ENCODE results near the gene ETHE1.
A peak's percentile ranks its signal among the peaks of the same experiment; 100 is the strongest.
"Not testable (repeated sequence)": the region's sequence is repeated elsewhere in the genome, so short reads cannot be mapped to it uniquely, and the experiment has no call there.

ETHE1 gene

GRCh38 chr19:43523696-43524095, 3.3 kb downstream of the ETHE1 start:
- not testable (repeated sequence) for DNase-seq (ENCODE audit: low read depth)

- DNase-seq (ENCODE audit: low read depth), result no peak
Observed at GRCh38 chr19:43522929-43523328, 4.1 kb downstream of the ETHE1 start.

GRCh38 chr19:43519436-43520088, 7.4 kb downstream of the ETHE1 start:
- peak; percentile 76 for DNase-seq (ENCODE audit: low read depth)

DNA sequence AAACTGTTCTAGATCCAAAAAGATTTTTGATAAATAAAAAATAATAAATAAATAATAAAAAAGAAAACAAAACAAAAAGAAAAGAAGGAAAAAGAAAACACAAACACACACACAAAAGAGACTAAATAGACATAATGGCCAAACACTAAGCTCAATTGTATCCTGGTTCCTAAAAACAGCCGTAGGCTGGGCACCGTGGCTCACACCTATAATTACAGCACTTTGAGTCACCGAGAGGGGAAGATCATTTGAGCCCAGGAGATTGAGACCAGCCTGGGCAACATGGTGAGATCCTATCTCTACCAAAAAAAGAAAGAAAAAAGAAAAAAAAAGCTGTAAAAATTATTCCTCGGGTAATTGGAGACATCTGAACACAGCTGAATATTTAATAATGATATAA, 8.9 kb downstream of the ETHE1 start:
- DNase-seq (ENCODE audit: low read depth), result no peak

GRCh38 chr19:43512399-43512798, 14.6 kb downstream of the ETHE1 start:
- DNase-seq (ENCODE audit: low read depth), result not testable (repeated sequence)

GRCh38 chr19:43511324-43511723, 15.7 kb downstream of the ETHE1 start:
- DNase-seq (ENCODE audit: low read depth), result no peak

DNA sequence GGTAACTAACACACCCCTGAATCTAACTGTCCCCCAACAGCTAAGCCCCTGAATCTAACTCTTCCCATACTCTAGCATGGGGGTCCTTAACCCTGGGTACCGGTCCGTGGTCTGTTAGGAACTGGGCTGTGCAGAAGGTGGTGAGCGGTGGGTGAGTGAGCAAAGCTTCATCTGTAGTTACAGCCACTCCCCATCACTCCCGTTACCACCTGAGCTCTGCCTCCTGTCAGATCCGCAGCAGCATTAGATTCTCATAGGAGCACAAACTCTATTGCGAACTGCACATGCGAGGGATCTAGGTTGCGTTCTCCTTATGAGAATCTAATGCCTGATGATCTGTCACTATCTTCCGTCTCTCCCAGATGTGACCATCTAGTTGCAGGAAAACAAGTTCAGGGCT, 16.3 kb downstream of the ETHE1 start:
- DNase-seq (ENCODE audit: low read depth), result no peak

GRCh38 chr19:43507880-43508279, 19.1 kb downstream of the ETHE1 start:
- DNase-seq (ENCODE audit: low read depth), result no peak

GRCh38 chr19:43506629-43507028, 20.4 kb downstream of the ETHE1 start:
- no peak for DNase-seq (ENCODE audit: low read depth)

- DNase-seq (ENCODE audit: low read depth), result no peak
Observed at GRCh38 chr19:43505941-43506340, 21.1 kb downstream of the ETHE1 start.

- no peak for DNase-seq (ENCODE audit: low read depth)
Observed at GRCh38 chr19:43505186-43505456, 21.9 kb downstream of the ETHE1 start.

- DNase-seq (ENCODE audit: low read depth), result peak; percentile 40
Observed at GRCh38 chr19:43504426-43505185, 22.4 kb downstream of the ETHE1 start, which contains the start of gene PHLDB3. PHLDB3 (minus strand) TSS chr19:43504746; CDS start chr19:43504118, 628 bp downstream.

DNA sequence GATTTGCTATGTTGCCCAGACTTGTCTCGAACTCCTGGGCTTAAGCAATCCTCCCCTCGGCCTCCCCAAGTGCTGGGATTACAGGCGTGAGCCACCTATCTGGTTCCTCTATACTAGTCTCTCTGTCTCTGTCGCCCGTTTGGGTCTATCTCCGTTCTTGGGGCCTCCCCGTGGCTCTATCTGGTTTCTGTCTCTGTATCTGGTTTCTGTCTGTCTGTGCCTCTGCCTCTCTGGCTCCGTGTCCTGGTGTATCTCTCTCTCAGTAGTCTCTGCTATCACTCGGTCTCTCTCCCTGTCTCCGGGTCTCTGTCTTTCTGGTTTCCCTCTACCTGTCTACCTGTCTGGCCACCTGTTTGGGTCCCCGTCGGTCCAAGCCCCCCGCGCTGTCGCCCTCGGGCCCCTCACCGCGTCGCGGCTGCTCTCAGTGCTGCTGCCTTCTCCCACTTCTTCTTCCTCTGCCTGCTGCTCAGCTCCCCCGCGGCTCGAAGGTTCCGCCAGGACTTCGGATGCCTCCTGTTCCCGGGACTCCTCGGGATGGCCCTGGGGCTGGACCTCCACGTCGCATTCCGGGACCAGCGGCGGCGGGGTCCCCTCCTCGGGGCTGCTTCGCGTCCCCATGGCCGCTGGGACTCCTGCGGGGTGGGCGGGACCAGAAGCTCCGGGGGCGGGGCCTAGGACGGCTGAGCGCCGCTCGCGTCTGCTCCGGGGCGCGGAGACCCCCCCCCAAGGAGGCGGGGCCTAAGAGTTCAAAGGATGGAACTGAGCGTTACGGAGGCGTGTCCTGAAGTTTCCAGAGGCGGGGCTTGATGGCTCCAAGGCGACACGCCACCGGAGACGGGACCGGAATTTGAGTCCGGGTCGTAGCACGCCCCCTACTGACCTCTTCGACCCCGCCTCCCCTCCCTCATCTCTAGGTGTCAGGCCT, 23.2 kb downstream of the ETHE1 start:
- peak; percentile 99 for DNase-seq (ENCODE audit: low read depth)

DNA sequence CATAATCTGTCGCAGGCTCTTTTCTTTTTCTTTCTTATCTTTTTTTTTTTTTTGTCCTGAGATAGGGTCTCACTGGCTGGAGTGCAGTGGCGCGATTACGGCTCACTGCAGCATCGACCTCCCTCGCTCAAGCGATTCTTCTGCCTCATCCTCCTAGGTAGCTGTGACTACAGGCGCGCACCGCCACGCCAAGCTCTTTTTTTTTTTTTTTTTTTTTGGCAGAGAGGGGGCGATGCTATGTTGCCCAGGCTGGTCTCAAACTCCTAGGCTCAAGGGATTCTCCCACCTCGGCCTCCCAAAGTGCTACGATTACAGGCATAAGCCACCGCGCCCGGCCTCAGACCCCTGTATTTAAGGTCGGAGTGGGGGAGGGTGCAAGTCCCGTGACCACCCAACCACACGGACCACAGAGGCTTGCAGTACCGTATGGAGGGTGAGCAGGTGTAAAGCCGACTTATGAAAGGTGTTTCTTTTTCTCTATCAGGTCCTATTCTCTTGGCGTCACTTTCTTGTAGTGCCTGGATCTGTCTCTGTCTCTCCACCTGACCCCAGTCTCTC, 24.5 kb downstream of the ETHE1 start:
- no peak for DNase-seq (ENCODE audit: low read depth)

DNA sequence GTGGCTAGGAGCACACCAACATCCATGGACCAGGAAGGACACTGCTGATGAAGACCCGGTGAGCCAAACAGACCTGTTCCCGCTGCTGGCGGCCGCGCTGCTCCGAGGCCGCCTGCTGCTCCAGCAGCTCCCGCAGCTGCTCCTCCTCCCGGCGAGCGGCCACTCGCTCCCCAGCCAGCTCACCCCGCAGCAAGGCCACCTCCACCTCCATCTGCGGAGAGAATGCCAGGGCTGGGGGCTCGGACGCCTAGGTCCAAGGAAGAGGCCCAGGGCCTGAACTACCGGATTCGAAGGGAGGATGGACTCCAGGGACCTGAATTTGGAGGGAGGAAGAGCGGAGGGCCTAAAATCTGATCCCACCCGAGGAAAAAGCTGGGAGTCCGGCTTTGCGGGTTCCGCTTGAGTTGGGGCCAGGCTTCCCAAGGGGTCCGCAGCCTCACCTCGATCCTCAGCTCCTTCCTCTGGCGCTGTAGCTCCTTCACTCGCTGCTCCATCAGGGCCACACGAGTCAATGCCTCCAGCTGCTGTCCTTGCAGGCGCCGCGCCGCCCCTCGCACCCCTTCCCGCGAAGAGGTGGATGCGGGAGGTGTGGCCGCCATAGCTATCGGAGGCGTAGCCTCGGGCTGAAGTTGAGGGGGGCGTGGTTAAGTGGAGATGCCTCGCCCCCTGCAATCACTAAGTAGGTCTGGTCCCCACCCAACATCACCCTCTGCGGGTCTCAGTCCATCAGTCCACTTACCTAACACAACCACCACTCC, 25.2 kb downstream of the ETHE1 start:
- DNase-seq (ENCODE audit: low read depth), result no peak

- DNase-seq (ENCODE audit: low read depth), result no peak
Observed at GRCh38 chr19:43499042-43499441, 28.0 kb downstream of the ETHE1 start.

DNA sequence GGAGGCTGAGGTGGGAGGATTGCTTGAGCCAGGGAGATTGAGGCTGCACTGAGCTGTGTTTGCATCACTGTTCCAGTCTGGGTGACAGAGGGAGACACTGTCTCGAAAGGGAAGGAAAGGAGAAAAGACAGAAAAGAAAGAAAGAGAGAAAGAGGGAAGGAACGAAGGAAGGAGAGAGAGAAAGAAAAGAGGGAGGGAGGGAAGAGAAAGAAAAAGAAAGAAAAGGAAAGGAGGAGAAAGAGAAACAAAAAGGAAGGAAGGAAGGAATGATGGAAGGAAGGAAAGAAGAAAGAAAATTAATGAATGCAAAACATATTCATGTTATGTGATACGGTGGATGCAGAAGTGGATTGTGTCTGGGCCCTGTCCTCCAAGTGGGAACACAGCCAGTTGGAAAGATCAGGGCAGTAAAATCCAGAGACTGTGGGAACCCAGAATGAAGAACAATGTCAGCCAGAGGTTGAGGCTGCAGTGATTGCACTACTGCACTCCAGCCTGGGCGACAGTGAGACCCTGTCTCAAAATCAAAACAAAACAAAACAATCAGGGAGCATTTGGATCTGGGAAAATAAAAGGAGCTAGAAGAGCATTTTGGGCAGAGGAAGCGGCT, 28.7 kb downstream of the ETHE1 start:
- DNase-seq (ENCODE audit: low read depth), result no peak

DNA sequence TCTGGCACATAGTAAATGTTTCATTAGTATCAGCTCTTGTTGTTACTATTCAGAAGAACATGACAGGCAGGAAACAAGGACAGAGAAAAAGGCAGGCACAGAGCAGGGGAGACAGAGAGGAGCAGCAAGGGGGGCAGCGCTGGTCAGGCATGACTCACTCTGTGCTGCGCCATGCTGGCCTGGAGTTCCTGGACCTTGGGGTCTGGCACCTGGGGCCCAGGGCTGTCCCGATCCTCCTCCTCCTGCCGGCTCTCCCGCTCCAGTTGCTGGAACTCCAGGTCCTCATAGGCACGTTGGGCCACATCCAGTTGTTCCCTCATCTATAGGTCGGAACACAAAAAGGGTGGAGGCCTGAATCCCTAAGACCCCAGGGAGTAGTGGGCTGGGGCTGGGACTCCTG, 30.0 kb downstream of the ETHE1 start:
- no peak for DNase-seq (ENCODE audit: low read depth)

- no peak for DNase-seq (ENCODE audit: low read depth)
Observed at GRCh38 chr19:43495082-43495481, 31.9 kb downstream of the ETHE1 start.

GRCh38 chr19:43490759-43491158, 36.2 kb downstream of the ETHE1 start:
- DNase-seq (ENCODE audit: low read depth), result no peak

GRCh38 chr19:43489979-43490599, 36.9 kb downstream of the ETHE1 start:
- no peak for DNase-seq (ENCODE audit: low read depth)
